Hindlimb muscle (tissue), 1 donor: ENCODE measurements around the gene LUC7L. TPM values are rescaled to one million over a fixed set of nuclear protein-coding genes. Genes with fewer than 3 reads are reported as not detected.
"Not testable (repeated sequence)": the region's sequence is repeated elsewhere in the genome, so short reads cannot be mapped to it uniquely, and the experiment has no call there.

Experiments
- DNase-seq: peaks from one replicate; pipeline ENCODE4 v3.0.0-alpha.2; 2013
- polyA plus RNA-seq: library from polyadenylated mRNA; unstranded; fragments of 120-200 nt; gene quantifications from one replicate; pipeline ENCODE4 v1.2.1, GENCODE V29; 2013; ENCODE audit not compliant: insufficient read length

Gene LUC7L
- polyA plus RNA-seq, 1 donor: 64.9 TPM

- no peak for DNase-seq
These were observed 64.3 kb downstream of the LUC7L start for GRCh38 chr16:164827-165538.

- not testable (repeated sequence) for DNase-seq
These were observed 65.0 kb downstream of the LUC7L start for GRCh38 chr16:164134-164823.

GRCh38 chr16:163696-164095 lies 65.6 kb downstream of the LUC7L start:
- not testable (repeated sequence) for DNase-seq

- not testable (repeated sequence) for DNase-seq
These were observed 66.1 kb downstream of the LUC7L start for GRCh38 chr16:163139-163538.

- DNase-seq: no peak
These were observed 66.8 kb downstream of the LUC7L start for GRCh38 chr16:162271-162991.

- DNase-seq: no peak
These were observed 68.5 kb downstream of the LUC7L start for GRCh38 chr16:160691-161190.

GRCh38 chr16:160242-160641 lies 69.0 kb downstream of the LUC7L start:
- not testable (repeated sequence) for DNase-seq

GRCh38 chr16:159136-159849 lies 70.0 kb downstream of the LUC7L start:
- DNase-seq: no peak

- no peak for DNase-seq
These were observed 74.2 kb downstream of the LUC7L start for GRCh38 chr16:155031-155398.

- DNase-seq: peak; percentile 42
These were observed 74.8 kb downstream of the LUC7L start for GRCh38 chr16:154217-155030.

- not testable (repeated sequence) for DNase-seq
These were observed 75.6 kb downstream of the LUC7L start for GRCh38 chr16:153550-154216.

GRCh38 chr16:153129-153521 lies 76.1 kb downstream of the LUC7L start:
- not testable (repeated sequence) for DNase-seq

- no peak for DNase-seq
These were observed 76.8 kb downstream of the LUC7L start, which contains the start of gene HBZ for GRCh38 chr16:152141-153128. TSS of gene HBZ (plus strand) at chr16:152644. CDS start at chr16:152910, 266 bp downstream.

- no peak for DNase-seq
These were observed 80.1 kb downstream of the LUC7L start for GRCh38 chr16:149024-149660.

- DNase-seq: no peak
These were observed 82.6 kb downstream of the LUC7L start for GRCh38 chr16:146646-147045.

- no peak for DNase-seq
These were observed 84.4 kb downstream of the LUC7L start for GRCh38 chr16:144797-145252.

GRCh38 chr16:143456-143855 lies 85.8 kb downstream of the LUC7L start:
- DNase-seq: no peak

GRCh38 chr16:143047-143446 lies 86.2 kb downstream of the LUC7L start:
- no peak for DNase-seq

GRCh38 chr16:142405-142967 lies 86.8 kb downstream of the LUC7L start:
- no peak for DNase-seq
